Measurements from ENCODE around the gene SELE.
"Not testable (repeated sequence)": the region's sequence is repeated elsewhere in the genome, so short reads cannot be mapped to it uniquely, and the experiment has no call there.

Gene SELE

DNA sequence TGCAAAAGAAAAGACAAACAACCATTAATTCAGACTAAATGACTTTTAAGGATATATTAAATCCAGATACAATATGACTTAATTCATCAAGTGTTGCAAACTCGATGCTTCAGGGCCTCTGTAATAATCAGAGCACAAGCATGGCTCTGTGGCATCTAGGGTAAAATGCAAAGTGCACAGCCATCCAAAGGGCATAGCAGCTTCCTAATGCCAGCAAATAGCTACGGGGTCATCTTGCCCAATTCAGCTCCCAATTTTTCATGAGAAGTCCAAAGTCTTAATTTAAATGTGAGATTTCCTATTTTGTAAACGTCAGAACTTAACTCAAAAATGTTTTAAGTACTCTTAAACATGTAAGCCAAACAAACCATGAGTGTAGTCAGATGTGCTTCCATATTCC lies 7.9 kb downstream of the SELE start:
- no peak for DNase-seq (ENCODE audit: extremely low read depth in 1 of 2, low read depth in 1 of 2)

DNA sequence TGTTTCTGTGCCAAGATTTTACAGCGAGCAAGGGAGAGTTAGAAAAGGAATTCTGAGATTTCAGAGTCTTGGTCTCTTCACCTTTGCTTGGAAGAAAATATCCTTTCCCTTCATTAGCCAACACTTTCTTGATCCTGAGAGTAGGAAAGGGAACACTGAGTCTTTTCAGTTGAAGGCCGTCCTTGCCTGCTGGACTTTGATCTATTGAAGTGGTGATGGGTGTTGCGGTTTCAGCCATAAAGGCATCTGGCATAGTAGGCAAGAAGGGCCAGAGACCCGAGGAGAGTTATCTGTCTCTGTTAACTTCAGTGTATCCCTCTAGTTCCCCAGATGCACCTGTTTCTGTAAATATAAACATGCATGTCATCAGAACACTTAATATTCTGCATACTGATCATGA lies 9.7 kb downstream of the SELE start:
- no peak for DNase-seq (ENCODE audit: extremely low read depth in 1 of 2, low read depth in 1 of 2)

DNA sequence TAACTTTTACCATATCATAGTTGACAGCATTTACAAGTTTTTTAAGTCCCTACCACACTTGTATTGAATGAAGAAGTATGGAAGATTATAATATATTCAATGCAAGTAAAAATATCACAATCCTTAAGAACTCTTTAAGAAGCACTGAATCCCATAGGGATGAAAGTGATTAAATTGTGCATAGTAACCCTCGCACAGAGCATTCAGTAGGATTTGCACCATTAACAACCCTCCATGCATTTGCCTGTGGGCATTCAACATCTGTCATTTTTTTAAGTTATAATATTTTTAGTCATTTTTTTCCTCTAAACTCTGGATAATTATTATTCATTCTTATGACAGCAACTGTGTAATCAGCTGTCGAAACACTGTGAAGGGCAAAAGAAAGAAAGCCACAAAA lies 10.1 kb downstream of the SELE start:
- no peak for DNase-seq (ENCODE audit: extremely low read depth in 1 of 2, low read depth in 1 of 2)

DNA sequence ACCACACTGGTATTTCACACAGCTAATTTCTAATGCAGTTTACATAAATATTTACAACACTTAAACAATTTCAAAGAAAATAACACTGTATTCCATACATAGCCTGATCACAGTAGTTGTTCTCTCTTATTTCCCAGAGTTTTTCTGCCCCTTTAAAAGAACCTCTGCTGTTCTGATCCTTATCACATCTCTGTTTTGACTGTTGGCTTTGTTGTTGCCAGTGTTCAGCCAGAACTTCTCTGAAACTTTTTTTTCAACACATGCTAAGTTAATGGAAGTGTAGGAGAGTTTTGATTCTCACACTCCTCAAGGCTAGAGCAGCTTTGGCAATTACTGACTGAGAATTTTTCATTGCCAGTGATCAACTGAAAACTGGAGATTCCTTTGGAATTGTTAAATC lies 11.1 kb downstream of the SELE start:
- DNase-seq (ENCODE audit: extremely low read depth in 1 of 2, low read depth in 1 of 2): no peak

DNA sequence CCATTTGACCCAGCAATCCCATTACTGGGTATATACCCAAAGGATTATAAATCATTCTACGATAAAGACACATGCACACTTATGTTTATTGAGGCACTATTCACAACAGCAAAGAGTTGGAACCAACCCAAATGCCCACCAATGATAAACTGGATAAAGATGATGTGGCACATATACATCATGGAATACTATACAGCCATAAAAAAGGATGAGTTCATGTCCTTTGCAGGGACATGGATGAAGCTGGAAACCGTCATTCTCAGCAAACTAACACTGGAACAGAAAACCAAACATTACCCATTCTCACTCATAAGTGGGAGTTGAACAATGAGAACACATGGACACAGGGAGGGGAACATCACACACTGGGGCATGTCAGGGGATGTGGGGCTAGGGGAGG lies 18.8 kb downstream of the SELE start:
- not testable (repeated sequence) for DNase-seq (ENCODE audit: extremely low read depth in 1 of 2, low read depth in 1 of 2)

DNA sequence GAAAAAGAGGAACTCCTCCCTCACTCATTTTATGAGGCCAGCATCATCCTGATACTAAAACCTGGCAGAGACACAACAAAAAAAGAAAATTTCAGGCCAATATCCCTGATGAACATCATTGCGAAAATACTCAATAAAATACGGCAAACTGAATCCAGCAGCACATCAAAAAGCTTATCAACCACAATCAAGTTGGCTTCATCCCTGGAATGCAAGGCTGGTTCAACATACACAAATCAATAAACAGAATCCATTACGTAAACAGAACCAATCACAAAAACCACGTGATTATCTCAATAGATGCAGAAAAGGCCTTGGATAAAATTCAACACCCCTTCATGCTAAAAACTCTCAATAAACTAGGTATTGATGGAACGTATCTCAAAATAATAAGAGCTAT lies 20.8 kb downstream of the SELE start:
- DNase-seq (ENCODE audit: extremely low read depth in 1 of 2, low read depth in 1 of 2): not testable (repeated sequence)

DNA sequence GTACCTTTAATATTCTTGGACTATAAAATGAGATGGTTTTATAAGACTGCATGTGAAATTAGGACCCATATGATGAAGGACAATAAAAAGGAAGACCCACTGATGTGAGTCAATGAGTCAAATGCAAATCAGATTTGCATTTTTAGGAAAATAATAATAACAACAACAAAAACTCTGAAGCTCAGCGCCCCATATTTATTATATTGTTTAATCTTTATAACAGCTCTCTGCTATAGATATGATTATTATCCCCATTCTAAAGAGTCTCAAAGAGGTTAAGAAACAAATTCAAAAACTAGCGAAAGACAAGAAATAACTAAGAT lies 21.6 kb downstream of the SELE start:
- DNase-seq (ENCODE audit: extremely low read depth in 1 of 2, low read depth in 1 of 2): no peak

DNA sequence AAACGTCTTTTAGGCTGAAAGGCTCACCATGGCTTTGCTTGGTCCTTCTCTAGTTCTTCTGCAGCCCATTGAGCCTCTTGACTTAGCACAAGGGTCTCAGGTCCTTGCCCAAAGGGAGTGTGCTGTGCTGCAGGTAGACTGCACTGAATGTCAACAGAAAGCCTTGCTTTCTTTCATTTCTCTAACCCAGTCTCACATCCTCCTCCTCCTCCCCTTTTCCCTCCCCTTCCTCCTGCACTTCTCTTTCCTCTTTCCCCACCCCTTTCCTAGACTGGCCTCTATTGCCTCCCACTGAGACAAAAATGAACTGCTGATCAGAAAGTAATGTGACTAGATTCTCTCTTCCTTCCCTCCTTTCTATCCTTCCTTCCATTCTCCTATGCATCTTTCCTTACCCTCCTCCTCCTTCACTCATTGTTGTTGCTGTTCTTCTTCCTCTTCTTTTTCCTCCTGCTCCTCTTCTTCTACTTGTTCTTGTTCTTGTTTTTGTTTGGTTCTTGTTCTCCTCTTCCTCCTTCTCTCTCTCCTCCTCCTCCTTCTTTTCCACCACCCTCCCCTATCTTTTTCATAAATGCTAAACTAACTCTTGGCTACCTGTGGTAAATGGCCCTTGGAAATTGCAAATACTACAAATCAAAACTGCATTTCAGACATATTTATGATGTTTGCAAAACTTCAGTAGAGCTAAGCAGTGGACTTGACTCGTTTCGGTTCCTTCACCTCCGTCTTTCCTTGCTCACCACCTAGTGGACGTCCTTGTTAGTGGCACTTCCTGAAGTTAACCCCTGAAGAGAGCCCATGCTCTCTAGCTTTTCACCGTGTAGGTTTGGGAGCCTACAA lies 22.2 kb downstream of the SELE start, which contains the start of gene SELL:
Gene SELL, minus strand, starts transcription at position 152 of the 840 bp plus-strand sequence. Its CDS starts 122 bp downstream, at position 30.
- peak in 1 of 2 donors; percentile 65 for DNase-seq (ENCODE audit: extremely low read depth in 1 of 2, low read depth in 1 of 2)

DNA sequence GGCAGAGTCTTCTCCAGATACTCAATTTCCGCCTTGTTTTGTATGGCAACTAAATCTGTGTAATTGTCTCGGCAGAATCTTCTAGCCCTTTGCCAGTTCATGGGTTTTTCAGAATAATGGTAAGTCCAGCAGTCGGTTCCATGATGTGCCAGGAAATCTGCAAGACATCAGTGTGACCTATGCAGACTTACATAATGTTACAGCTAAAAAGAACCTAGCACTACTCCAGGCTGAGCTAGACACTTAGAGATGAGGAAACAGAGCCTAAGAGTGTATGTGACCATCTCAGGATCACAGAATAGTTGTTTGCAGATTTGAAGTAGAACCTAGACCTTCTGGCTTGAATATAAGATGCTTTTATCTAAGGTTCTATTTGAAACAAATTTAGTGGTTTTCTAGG lies 25.2 kb downstream of the SELE start:
- no peak for DNase-seq (ENCODE audit: extremely low read depth in 1 of 2, low read depth in 1 of 2)

DNA sequence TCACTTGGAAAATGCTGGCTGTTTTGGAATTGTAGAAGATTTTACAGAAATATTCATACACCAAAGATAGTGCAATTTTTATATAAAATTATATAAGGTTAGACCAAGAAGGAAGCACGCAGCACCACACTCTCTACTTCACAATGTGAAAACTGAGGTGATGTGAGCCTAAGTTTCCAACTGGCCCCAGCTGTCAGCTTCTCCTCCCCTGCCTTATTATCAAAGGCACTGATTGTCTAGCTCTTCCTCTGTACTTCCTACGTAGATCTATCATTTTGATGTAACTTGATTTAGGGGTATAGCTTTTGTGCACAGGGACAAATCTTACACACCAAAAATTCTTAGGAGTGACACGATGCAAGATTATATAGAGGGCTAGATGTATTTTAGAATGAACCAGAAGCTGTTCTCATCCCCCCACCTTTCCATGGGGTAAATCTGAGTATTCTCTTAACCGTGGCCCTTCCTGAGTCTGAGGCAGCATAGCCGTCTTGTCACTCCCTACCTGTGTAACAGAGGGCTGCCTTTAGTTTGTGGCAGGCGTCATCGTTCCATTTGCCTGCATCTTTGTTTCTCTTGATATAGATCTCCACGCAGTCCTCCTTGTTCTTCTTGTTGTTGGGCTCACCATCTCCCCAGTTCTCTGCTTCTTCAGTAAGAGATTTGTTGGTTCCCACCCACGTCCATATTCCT lies 25.8 kb downstream of the SELE start:
- DNase-seq (ENCODE audit: extremely low read depth in 1 of 2, low read depth in 1 of 2): no peak

DNA sequence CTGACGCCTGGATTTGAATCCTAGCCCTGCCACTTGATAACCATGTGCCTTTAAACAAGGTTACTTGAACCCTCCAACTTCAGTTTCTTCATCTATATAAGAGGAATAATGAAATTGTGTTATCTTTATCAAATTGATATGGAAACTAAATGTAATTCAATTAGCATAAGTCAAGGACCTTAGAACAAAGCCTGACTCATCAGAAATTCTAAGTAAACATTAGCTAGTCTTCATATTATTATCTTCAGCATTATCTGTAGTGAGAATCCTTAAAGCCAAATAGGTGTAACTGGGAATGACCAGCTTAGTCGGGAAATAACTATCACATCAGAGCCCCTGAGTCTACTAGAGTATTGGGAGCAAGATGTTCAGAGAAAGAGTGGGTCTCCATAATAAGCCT lies 29.1 kb downstream of the SELE start:
- no peak for DNase-seq (ENCODE audit: extremely low read depth in 1 of 2, low read depth in 1 of 2)

DNA sequence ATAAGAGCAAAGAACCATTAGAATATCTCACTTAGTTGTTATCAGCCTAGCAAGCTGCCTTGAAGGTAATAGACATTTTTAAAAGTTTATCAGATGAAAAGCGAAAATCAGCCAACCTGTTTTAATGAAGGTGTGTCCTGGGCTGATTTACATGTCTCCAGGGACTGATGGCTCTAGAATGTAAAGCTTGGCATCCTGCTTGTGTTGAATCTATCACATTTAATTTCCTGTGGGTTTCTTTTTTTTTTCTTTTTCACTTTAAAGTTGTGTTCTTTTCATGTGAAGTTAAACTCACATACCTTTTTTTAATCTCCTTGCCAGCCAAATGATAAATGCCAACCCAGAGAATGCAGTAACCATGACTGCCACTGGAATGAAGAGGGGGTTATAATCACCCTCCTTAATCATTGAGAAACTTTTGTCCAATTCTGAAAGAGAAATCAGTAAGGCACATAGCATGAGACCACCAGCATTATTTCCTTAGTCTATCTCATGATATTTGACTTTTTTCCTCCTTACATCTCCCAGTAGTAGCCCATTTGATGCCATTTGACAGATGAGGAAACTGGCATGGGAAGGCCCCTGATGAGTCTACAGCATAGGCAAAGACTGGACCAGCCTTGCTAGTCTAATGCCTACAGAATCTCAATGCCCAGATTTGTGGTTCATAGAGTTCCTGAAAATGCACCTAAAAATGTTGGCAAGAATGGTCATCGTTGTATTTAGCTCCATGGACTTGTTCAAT lies 32.4 kb downstream of the SELE start:
- DNase-seq (ENCODE audit: extremely low read depth in 1 of 2, low read depth in 1 of 2): no peak

DNA sequence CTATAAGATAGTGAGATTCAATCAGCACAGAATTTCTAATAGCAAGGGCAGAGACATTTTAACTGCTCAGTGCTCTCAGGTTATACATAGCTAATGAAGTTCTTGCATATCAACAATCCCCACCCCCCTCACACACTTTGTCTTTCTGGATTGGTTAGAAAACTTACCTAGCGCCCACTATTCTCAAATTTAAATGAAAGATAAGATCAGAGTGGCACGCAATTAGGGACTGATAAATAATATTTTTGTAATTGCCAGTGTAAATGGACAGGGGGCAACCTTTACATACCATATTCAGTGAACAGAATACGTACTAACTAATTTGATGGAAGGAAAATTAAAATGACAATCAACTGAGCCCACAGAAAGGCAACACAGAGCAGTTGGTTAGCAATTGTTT lies 34.2 kb downstream of the SELE start:
- no peak for DNase-seq (ENCODE audit: extremely low read depth in 1 of 2, low read depth in 1 of 2)

DNA sequence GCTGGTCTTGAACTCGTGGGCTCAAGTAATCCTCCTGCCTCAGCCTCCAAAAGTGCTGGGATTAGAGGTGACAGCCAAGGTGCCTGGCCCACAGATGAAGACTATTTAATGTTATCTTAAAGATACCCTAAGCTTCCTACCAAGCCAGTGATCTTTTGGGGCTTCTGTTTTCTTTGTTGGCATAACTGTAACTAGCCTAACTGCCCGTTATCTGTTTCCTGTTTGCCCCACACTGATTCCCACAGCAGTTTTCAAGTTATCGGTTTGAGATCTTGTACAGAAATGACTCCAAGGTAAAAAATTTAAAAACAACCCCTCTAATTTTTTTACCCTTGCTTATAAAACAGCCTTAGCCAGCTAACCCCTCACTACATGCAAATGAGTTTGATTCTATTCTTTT lies 34.9 kb downstream of the SELE start:
- DNase-seq (ENCODE audit: extremely low read depth in 1 of 2, low read depth in 1 of 2): no peak

DNA sequence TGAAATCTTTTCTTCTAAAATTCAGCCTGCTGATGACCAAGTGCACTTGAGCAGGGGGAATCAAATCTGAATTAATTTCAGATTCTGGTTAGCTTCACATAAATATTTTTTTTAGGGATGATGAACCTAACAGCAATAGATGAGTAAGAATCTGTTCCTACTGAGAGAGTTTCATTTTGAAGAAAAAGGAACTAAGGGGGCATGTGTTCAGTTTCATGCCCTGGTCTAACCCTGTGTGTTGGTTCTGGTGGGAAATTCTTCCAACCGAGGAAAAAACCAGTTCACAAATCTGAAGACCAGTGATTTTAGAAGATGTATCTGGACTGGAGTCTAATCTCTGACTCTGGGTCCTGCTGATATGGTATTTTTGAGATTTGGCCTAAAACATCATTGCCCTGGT lies 36.1 kb downstream of the SELE start:
- DNase-seq (ENCODE audit: extremely low read depth in 1 of 2, low read depth in 1 of 2): no peak

DNA sequence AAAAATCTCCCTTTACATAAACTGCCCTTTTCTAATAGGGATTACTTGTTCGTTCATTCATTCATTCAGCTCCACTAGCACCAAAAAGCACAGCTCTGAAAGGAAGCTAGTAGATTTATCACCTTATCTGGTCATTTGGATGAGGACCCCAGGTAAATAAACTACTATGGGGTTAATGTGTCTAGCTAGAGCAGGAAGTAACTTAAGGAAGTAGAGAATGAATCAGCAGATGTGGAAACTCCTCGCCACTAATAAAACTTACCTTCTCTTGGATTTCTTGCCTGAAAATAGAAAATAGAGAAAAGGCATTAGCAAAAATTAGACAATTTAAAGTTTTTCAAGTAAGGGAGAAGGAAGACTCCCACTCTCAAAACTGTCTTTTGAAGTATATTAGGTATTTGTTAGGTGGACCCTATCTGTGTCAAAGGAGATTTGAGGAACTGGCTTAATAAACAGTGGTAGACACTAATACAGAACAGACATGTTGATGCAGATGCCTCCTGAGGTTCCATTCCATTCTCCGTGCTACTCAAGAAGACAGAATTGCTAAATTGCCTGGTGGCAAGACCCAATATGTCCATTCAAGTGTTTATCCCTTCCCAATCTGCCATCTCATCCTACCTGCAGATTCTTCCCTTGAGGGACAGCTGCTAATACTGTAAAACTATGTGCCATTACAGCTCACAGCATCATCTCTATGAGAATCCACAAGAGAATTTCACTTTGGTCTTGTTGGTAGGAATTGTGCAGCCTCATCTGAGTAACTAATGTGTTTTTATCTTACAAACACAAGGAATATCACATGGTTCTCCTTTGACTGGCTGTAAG lies 37.4 kb downstream of the SELE start:
- no peak for DNase-seq (ENCODE audit: extremely low read depth in 1 of 2, low read depth in 1 of 2)

DNA sequence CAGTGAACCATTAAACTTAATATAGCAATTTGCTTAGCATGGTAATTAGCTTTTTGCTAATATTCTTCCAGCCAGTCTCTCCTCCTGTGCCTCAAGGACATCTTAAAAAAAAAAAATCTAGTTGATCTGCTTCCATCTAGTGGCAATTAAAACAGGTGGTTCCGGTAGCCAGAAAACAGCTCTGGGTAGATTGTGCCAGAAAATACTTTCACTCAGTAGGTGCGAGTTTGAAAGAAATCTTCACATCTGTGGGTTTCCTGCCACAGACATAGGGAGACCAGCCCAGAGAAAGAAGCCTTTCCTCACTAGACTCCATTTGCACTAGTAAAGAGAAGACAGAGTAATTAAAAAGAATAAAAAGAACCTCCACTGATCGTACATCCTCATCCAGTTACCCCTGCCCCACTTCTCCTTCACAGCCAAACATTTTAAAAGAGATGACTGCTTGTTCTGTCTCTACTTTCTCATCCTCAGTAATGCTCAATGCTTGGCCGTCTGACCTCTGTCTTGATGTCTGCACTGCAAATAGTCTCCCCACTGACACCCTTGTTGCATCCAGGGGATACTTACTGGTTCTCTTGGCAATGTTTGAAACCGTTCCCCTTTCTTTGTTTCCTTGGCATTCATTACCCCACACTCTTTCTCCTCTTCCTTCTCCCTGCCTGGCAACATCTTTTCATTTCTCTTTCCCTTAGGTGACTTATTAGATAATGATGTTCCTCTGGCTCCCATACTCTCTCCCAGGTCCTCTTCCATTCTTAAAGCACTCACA lies 39.4 kb downstream of the SELE start:
- no peak for DNase-seq (ENCODE audit: extremely low read depth in 1 of 2, low read depth in 1 of 2)

DNA sequence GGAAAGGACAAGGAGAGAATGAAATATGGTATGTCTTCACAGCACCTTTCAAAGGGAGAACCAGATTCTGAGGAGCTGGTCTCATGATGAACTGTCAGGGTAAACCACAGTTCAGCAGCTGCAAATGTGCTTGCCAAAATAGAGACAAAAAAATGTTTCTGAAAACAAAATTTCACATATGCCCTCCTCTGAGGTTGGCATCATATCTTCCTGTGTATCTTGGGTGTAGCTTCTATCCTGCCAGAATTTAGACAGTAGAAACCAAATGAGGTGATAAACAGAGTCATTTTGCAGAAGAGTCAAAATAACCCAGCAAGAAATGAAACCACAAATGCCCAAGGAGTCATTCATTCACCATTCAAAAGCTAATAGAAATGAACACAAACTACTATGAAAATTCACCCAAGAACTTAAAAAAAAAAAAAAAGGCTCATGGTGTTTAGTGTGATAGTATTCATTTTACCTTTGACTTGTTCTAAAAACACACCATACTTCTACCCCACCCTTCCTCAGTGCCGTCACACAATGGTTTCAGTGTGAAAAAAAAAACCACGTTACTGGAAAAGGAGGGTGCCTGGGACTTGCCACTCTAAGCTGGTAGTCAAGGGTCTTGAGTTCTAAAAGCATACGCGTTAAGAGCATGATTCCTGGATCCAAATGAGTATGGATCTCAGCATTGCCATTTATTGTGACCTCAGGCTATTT lies 41.0 kb downstream of the SELE start:
- no peak for DNase-seq (ENCODE audit: extremely low read depth in 1 of 2, low read depth in 1 of 2)

DNA sequence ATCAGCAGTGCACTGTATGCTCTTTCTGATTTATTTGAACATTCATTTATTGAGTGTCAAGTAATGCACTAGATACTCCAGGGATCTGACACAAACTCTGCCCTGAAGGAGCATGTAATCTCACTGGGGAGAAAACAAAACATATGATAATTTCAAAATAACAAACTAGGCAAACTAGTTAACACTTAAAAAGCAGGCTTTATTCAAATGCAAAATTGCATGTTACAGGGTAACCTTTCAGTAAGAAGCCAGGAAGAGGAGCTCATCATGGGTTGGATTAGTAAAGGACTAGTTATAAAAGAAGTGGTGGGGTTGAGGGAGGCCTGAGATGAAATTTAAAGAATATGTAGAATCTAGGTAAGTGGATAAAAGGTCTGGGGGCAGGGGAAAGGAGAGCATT lies 43.4 kb downstream of the SELE start:
- no peak for DNase-seq (ENCODE audit: extremely low read depth in 1 of 2, low read depth in 1 of 2)

DNA sequence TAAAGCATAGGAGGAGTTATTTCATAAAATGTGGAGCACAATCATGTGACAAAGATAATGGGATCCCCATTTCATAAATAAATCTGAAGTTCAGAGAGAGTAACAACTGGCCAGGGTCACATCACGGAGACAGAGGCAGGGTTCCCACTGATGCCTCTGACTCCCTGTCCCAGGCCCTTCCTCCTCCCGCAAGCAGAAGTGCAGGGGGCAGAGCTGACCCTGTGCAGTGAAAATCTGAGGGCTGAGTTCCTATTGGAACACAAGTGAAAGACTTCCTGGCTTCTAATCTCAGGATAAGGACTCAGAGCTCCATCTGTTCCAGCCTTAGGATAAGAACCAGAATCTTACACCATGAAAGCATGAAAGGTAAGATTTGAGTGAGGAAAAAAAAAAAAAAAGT lies 44.5 kb downstream of the SELE start:
- DNase-seq (ENCODE audit: extremely low read depth in 1 of 2, low read depth in 1 of 2): no peak
